GM23338 (cell line): ENCODE results near the gene GPC5. TPM values are rescaled to one million over a fixed set of nuclear protein-coding genes. Genes with fewer than 3 reads are reported as not detected.

Experiments
- ATAC-seq: fragments of 200-7000 bp; cut with Tn5 transposase; 3 replicates; pipeline ENCODE4 v1.9.1; 2020
- DNase-seq: peaks from one replicate; pipeline ENCODE4 v3.0.0-alpha.2; 2015; ENCODE audit warnings: low spot score
- H2AFZ ChIP-seq: fragments of 200-600 bp; sonication (generic); 2 replicates; pipeline ENCODE4 v1.8.0; 2016; ENCODE audit warnings: antibody characterized with exemption, mild to moderate bottlenecking, moderate library complexity
- H3F3A ChIP-seq: fragments of 200-600 bp; sonication (generic); replicated peaks from 2 replicates; pipeline ENCODE4 v1.8.0; 2017; ENCODE audit warnings: antibody characterized with exemption, mixed run types, low read depth
- H3K27ac ChIP-seq: fragments of 200-600 bp; sonication (generic); 2 replicates; pipeline ENCODE4 v1.6.1; 2016; ENCODE audit warnings: low read depth
- H3K27me3 ChIP-seq: fragments of 200-600 bp; sonication (generic); 2 replicates; pipeline ENCODE4 v1.8.0; 2016; ENCODE audit warnings: mild to moderate bottlenecking, mixed run types, moderate library complexity; ENCODE audit not compliant: insufficient read depth
- H3K36me3 ChIP-seq: fragments of 200-600 bp; sonication (generic); 2 replicates; pipeline ENCODE4 v1.8.0; 2016; ENCODE audit warnings: mild to moderate bottlenecking; ENCODE audit not compliant: insufficient read depth
- H3K4me1 ChIP-seq: fragments of 200-600 bp; sonication (generic); 2 replicates; pipeline ENCODE4 v1.8.0; 2016; ENCODE audit warnings: mild to moderate bottlenecking, moderate library complexity; ENCODE audit not compliant: insufficient read depth
- H3K4me2 ChIP-seq: fragments of 200-600 bp; sonication (generic); 2 replicates; pipeline ENCODE4 v1.7.1; 2017; ENCODE audit warnings: mixed run types
- H3K4me3 ChIP-seq: fragments of 200-600 bp; sonication (generic); 2 replicates; pipeline ENCODE4 v1.6.1; 2016; ENCODE audit warnings: mixed run types
- H3K79me2 ChIP-seq: fragments of 200-600 bp; sonication (generic); replicated peaks from 2 replicates; pipeline ENCODE4 v1.8.0; 2017; ENCODE audit warnings: mild to moderate bottlenecking; ENCODE audit not compliant: insufficient read depth
- H3K9me2 ChIP-seq: fragments of 200-600 bp; sonication (generic); 2 replicates; pipeline ENCODE4 v1.8.0; 2017; ENCODE audit not compliant: insufficient read depth
- H4K20me1 ChIP-seq: fragments of 200-600 bp; sonication (generic); replicated peaks from 2 replicates; pipeline ENCODE4 v1.8.0; 2017; ENCODE audit warnings: mild to moderate bottlenecking; ENCODE audit not compliant: insufficient read depth
- H3K27ac Mint-ChIP-seq: 2 replicates; pipeline ENCODE4 v1.8.0; 2020; ENCODE audit warnings: inconsistent platforms, mild to moderate bottlenecking, moderate library complexity, mixed read lengths
- H3K27me3 Mint-ChIP-seq: 3 replicates; pipeline ENCODE4 v1.8.0; 2022; ENCODE audit warnings: low read depth, mild to moderate bottlenecking, moderate library complexity, mixed read lengths, inconsistent platforms; ENCODE audit not compliant: insufficient read depth, poor library complexity
- H3K36me3 Mint-ChIP-seq: 3 replicates; pipeline ENCODE4 v1.8.0; 2021; ENCODE audit warnings: low read depth, mild to moderate bottlenecking, inconsistent platforms, moderate library complexity, mixed read lengths
- H3K4me1 Mint-ChIP-seq: 3 replicates; pipeline ENCODE4 v1.8.0; 2020; ENCODE audit warnings: mild to moderate bottlenecking, inconsistent platforms, mixed read lengths
- H3K4me3 Mint-ChIP-seq: 3 replicates; pipeline ENCODE4 v1.8.0; 2021; ENCODE audit warnings: moderate library complexity, mild to moderate bottlenecking, inconsistent platforms, mixed read lengths
- H3K9me3 Mint-ChIP-seq: 3 replicates; pipeline ENCODE4 v1.8.0; 2020; ENCODE audit warnings: moderate library complexity, mild to moderate bottlenecking, inconsistent platforms, mixed read lengths
- EZH2 ChIP-seq: fragments of 200-600 bp; sonication (generic); IDR thresholded peaks from one replicate; pipeline ENCODE4 v1.8.0; 2017; ENCODE audit warnings: antibody characterized with exemption, mild to moderate bottlenecking, low read depth; ENCODE audit not compliant: unreplicated experiment
- EZH2phosphoT487 ChIP-seq: fragments of 200-600 bp; sonication (generic); IDR thresholded peaks from one replicate; pipeline ENCODE4 v1.8.1; 2018; ENCODE audit warnings: antibody characterized with exemption; ENCODE audit not compliant: unreplicated experiment
- NANOG ChIP-seq: IDR thresholded peaks from 2 replicates; pipeline ENCODE4 v1.6.1; 2016; ENCODE audit warnings: antibody characterized with exemption, borderline replicate concordance
- POLR2AphosphoS5 ChIP-seq: IDR thresholded peaks from 2 replicates; pipeline ENCODE4 v1.6.1; 2016; ENCODE audit warnings: antibody characterized with exemption, low read depth
- STAT1 ChIP-seq: IDR thresholded peaks from one replicate; pipeline ENCODE4 v1.6.1; 2016; ENCODE audit warnings: antibody characterized with exemption; ENCODE audit not compliant: unreplicated experiment
- ZNF114 ChIP-seq: fragments of 250-450 bp; sonication (Bioruptor Pico); IDR thresholded peaks from 2 replicates; pipeline ENCODE4 v1.5.0; 2020; ENCODE audit warnings: mild to moderate bottlenecking, moderate library complexity
- ZNF331 ChIP-seq: fragments of 250-450 bp; sonication (Bioruptor Pico); IDR thresholded peaks from 2 replicates; pipeline ENCODE4 v1.5.0; 2020; ENCODE audit warnings: low read depth, mild to moderate bottlenecking, moderate library complexity
- polyA plus RNA-seq: library from polyadenylated mRNA; unstranded; fragments of >200 nt; fragmentation: Nextera tagmentation; extraction: Ambion mirVana; gene quantifications from 2 replicates; pipeline ENCODE4 v1.2.1, GENCODE V29; 2016
- total RNA-seq: library from RNA; depleted of rRNA; stranded (reverse); fragments of >200 nt; shearing (Covaris generic); gene quantifications from 2 replicates; pipeline ENCODE4 v1.2.3, GENCODE V29; 2014
- TF ChIP-seq, protein P1 (sequence below): IDR thresholded peaks from one replicate; pipeline ENCODE4 v1.6.1; 2018; ENCODE audit warnings: antibody characterized with exemption; ENCODE audit not compliant: unreplicated experiment
- TF ChIP-seq, protein P2 (sequence below): IDR thresholded peaks from 2 replicates; pipeline ENCODE4 v1.6.1; 2016; ENCODE audit warnings: antibody characterized with exemption
- TF ChIP-seq, protein P3 (sequence below), 2 experiments: fragments of 200-600 bp in 1 of 2; sonication (generic) in 1 of 2; conservative IDR thresholded peaks; 2 replicates each; pipeline versions ENCODE4 v1.5.1 to v1.6.1; 2016 to 2017; ENCODE audit warnings: antibody characterized with exemption in 2 of 2, low read depth in 2 of 2, mild to moderate bottlenecking in 2 of 2, moderate library complexity in 1 of 2

GPC5 gene
- total and polyA plus RNA-seq, 2 experiments from 2014 or later, result 0.95 to 1.1 TPM

DNA sequence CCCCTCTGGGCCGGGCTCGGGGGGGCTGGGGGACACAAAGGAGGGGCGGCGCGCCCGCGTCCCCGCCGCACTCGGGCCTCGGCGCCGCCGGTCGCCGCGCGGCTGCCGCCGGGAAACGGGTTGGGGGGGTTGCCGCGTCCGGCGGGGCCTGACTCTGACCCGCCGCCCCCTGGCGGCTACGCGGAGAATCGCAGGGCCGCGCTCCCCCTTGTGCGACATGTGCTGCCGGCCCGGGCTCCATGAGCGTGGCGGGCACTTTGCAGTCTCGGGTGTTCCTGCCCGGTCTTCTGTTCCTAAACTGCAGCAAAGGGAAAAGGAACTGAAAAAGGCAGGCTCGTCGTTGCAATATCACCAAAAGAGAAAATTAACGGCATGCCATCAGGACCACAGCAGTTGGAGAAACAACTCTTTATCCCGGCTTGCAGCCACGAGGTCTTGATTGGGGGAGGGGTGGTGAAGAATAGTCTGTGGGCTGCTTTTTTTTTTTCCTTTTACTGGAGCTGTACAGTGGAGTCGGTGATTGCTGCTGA is 49.5 kb upstream of the GPC5 start (continued):
- TF ChIP-seq, protein P1, sequence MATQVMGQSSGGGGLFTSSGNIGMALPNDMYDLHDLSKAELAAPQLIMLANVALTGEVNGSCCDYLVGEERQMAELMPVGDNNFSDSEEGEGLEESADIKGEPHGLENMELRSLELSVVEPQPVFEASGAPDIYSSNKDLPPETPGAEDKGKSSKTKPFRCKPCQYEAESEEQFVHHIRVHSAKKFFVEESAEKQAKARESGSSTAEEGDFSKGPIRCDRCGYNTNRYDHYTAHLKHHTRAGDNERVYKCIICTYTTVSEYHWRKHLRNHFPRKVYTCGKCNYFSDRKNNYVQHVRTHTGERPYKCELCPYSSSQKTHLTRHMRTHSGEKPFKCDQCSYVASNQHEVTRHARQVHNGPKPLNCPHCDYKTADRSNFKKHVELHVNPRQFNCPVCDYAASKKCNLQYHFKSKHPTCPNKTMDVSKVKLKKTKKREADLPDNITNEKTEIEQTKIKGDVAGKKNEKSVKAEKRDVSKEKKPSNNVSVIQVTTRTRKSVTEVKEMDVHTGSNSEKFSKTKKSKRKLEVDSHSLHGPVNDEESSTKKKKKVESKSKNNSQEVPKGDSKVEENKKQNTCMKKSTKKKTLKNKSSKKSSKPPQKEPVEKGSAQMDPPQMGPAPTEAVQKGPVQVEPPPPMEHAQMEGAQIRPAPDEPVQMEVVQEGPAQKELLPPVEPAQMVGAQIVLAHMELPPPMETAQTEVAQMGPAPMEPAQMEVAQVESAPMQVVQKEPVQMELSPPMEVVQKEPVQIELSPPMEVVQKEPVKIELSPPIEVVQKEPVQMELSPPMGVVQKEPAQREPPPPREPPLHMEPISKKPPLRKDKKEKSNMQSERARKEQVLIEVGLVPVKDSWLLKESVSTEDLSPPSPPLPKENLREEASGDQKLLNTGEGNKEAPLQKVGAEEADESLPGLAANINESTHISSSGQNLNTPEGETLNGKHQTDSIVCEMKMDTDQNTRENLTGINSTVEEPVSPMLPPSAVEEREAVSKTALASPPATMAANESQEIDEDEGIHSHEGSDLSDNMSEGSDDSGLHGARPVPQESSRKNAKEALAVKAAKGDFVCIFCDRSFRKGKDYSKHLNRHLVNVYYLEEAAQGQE, result no peak
- TF ChIP-seq NANOG, result no peak

DNA sequence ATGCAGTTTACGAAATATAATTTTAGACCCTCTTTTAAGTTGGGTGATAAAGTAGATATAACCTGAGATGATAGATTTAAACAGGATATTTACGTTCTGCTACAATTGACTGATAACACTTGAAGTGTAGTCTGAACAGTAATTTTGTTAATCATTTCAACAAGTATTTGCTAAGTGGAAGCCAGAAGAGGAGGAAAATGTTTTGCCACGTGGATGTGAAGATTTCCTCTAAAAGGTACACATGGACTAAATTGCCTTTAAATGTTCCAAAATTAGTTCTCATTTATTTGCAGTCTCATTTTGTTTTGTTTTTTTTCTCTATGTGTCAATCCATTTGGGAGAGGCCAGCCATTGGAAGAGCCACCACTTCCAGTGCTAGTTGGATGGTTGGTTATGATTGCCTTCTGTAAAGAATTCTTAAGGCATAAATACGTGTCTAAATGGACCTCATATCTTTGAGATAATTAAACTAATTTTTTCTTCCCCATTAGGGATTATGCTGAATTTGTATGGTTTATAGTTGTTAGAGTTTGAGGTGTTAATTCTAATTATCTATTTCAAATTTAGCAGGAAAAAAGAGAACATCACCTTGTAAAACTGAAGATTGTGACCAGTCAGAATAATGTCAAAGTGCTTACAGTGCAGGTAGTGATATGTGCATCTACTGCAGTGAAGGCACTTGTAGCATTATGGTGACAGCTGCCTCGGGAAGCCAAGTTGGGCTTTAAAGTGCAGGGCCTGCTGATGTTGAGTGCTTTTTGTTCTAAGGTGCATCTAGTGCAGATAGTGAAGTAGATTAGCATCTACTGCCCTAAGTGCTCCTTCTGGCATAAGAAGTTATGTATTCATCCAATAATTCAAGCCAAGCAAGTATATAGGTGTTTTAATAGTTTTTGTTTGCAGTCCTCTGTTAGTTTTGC is 48.2 kb upstream of the GPC5 start:
- Mint-ChIP-seq H3K4me3 (peak overlapping the region; percentile 99), H3K27me3 (peaks cover 14% of the 10 kb centered on the region), H3K27ac (peak overlapping the region; percentile 100; the same call in 1 of the 2 replicates), H3K36me3 (peaks cover 64% of the 10 kb centered on the region), H3K9me3 (peaks cover 4% of the 10 kb centered on the region; the same call in 2 of the 3 replicates), H3K4me1 (peaks cover 28% of the 10 kb centered on the region)
- peak overlapping the region; percentile 91 for H3K4me2 ChIP-seq
- H3K36me3 ChIP-seq, result peaks cover 60% of the 10 kb centered on the region
- peak overlapping the region; percentile 82 for H3K4me3 ChIP-seq
- no peak overlapping the region for H2AFZ ChIP-seq
- H3K27ac ChIP-seq, result peak overlapping the region; percentile 89
- peaks cover 22% of the 10 kb centered on the region for H3F3A ChIP-seq
- peaks cover 61% of the 10 kb centered on the region for H3K79me2 ChIP-seq
- H3K27me3 ChIP-seq, result no peaks in the 10 kb centered on the region
- peaks cover 57% of the 10 kb centered on the region for H4K20me1 ChIP-seq
- peaks cover 28% of the 10 kb centered on the region for H3K4me1 ChIP-seq
- DNase-seq (no peak), ATAC-seq (no peak)
- no peaks in the 10 kb centered on the region for H3K9me2 ChIP-seq
- no peak for TF ChIP-seq EZH2phosphoT487
- 0 out of 2 replicates have a peak, but pooled peaks have one; percentile 28 for TF ChIP-seq POLR2AphosphoS5
- TF ChIP-seq ZNF114 (CRISPR knock-in tag), result no peak
- no peak for TF ChIP-seq ZNF331 (CRISPR knock-in tag)
- TF ChIP-seq EZH2, result no peak
- TF ChIP-seq, protein P2, sequence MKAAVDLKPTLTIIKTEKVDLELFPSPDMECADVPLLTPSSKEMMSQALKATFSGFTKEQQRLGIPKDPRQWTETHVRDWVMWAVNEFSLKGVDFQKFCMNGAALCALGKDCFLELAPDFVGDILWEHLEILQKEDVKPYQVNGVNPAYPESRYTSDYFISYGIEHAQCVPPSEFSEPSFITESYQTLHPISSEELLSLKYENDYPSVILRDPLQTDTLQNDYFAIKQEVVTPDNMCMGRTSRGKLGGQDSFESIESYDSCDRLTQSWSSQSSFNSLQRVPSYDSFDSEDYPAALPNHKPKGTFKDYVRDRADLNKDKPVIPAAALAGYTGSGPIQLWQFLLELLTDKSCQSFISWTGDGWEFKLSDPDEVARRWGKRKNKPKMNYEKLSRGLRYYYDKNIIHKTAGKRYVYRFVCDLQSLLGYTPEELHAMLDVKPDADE, result no peak
- TF ChIP-seq STAT1, result no peak
- TF ChIP-seq, protein P3, sequence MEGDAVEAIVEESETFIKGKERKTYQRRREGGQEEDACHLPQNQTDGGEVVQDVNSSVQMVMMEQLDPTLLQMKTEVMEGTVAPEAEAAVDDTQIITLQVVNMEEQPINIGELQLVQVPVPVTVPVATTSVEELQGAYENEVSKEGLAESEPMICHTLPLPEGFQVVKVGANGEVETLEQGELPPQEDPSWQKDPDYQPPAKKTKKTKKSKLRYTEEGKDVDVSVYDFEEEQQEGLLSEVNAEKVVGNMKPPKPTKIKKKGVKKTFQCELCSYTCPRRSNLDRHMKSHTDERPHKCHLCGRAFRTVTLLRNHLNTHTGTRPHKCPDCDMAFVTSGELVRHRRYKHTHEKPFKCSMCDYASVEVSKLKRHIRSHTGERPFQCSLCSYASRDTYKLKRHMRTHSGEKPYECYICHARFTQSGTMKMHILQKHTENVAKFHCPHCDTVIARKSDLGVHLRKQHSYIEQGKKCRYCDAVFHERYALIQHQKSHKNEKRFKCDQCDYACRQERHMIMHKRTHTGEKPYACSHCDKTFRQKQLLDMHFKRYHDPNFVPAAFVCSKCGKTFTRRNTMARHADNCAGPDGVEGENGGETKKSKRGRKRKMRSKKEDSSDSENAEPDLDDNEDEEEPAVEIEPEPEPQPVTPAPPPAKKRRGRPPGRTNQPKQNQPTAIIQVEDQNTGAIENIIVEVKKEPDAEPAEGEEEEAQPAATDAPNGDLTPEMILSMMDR (conservative IDR thresholded peaks at IDR 0.05; ENCODE audit: low read depth in 2 of 2), result no peak
